ENCODE data around the gene FAM13A.
"Not testable (repeated sequence)": the region's sequence is repeated elsewhere in the genome, so short reads cannot be mapped to it uniquely, and the experiment has no call there.

FAM13A gene

DNA sequence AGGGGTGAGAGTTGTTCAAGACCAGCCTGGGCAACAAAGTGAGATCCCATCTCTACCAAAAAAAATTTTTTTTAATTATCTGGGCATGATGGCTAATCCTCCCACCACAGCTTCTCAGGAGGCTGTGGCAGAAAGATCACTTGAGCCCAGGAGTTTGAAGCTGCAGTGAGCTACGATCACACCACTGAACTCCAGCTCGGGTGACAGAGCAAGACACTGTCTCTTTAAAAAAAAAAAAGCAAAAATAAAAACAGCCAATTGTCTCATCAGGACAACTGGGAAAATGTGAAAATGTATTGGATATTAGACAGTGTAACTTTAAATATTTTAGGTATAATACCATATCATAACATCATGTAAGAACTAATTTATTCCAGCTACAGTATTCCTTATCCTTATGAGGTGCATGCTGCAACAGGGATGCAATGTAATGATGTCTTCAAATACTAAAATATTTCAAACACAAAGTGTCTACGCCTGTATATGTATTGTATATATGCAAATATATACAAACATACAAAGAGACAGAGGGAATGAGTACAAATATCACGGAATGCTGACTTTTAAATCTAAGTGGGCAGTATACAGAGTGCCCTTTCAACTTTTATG, 17.2 kb downstream of the FAM13A start:
- no peak for DNase-seq

DNA sequence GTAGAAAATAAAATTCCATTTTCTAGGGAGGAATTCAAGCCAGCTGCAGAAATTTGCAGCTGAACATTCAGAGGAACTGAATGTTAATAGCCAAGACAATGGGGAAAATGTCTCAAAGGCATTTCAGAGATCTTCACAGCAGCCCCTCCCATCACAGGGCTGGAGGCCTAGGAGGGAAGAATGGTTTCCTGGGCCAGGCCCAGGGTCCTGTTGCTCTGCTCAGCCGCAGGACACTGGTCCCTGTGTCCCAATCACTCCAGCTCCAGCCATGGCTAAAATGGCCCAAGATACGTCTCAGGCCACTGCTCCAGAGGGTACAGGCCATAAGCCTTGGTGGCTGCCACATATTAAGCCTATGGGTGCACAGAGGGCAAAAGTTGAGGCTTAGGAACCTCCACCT, 20.4 kb downstream of the FAM13A start:
- no peak for DNase-seq

- DNase-seq, result no peak
These were observed 25.7 kb downstream of the FAM13A start for GRCh38 chr4:89031272-89031671.

GRCh38 chr4:89029591-89029990, 27.4 kb downstream of the FAM13A start:
- peak; percentile 46 for DNase-seq

DNA sequence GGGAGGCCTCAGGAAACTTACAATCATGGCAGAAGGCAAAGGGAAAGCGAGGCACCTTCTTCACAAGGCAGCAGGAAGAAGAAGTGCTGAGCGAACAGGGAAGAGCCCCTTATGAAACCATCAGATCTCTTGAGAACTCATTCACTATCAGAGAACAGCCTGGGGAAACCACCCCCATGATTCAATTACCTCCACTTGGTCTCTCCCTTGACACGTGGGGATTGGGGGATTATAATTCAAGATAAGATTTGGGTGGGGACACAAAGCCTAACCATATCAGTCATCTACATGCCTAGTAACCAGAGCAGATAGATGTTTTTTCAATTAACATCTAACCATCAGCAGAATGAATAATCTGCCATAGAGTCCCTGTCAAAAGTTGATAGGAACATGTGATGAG, 30.4 kb downstream of the FAM13A start:
- no peak for DNase-seq

DNA sequence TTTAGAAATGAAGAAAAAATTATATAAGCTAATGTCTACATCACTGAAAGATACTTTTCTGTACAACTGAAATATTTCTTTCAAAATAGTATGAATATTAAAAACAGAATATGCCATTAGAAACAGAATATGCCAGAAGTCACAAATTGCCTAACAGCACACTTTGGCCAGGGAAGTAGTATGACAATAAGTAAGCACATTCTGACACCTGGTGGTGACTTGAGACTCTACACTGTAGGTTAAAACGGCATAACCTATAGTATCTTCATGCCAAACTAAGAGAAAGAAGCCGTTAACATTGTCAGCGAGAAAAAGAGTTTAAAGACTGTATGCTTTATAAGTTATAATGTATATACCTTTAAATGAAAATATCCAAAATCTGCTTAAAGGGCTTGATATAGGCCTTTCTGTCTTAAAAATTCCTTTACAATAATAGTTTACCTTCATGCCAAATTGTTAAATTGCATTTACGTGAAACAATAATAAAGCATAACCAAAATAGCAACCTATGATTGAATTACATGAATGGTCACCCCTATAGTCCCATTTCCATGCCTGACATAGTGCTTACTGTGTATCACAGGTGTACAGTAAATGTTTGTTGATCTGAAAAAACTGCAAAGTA, 32.8 kb downstream of the FAM13A start:
- peak; percentile 83 for DNase-seq

GRCh38 chr4:89023140-89023539, 33.8 kb downstream of the FAM13A start:
- no peak for DNase-seq

DNA sequence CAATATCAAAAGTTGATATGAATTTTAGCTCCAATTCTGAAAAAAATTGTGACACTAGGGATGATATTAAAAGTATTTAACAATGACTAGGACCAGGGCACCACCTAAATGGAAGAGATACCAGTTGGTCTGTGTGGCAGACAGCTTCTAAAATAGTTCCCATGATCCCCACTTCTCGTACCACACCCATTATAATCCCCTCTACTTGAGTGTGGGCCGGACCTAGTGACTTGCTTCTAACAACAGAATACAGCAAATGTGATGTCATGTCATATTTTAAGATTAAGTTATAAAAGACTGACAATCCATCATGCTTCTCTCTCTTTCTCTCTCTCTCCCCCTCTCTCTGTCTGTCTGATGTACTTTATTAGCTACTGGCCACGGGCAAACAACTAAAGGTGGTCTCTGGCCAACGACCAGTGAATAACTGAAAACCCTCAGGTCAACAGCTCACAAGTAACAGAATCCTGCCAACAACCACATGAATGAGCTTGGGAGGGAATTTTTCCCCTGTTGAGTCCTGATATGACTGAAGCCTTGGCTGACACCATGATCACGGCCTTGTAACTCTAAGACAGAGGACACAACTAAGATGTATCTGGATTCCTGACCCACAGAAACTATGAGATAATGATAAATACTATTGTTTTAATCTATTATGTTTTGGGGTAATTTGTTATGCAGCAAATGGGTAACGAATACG, 34.4 kb downstream of the FAM13A start:
- no peak for DNase-seq

- no peak for DNase-seq
These were observed 35.3 kb downstream of the FAM13A start for GRCh38 chr4:89021684-89022083.

GRCh38 chr4:89021062-89021461, 35.9 kb downstream of the FAM13A start:
- DNase-seq, result no peak

- DNase-seq, result not testable (repeated sequence)
These were observed 42.1 kb downstream of the FAM13A start for GRCh38 chr4:89014897-89015296.

GRCh38 chr4:89009761-89010369, 47.1 kb downstream of the FAM13A start:
- DNase-seq, result no peak

GRCh38 chr4:89009115-89009514, 47.9 kb downstream of the FAM13A start:
- no peak for DNase-seq

DNA sequence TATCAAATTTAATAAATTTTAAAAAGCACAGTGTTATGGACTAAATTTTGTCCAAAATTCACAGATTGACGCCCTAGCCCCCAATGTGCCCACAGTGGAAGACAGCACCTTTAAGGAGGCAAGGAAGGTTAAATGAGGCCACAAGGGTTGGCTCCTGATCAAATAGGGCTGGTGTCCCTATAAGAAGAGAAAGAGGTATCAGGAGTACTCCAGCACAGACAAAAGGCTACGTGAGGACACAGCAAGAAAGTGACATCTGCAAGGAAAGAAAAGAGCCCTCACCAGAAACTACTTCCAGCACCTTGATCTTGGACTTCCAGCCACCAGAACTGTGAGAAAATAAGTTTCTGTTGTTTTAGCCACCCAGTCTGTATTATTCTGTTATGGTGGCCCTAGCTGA, 48.8 kb downstream of the FAM13A start:
- no peak for DNase-seq

DNA sequence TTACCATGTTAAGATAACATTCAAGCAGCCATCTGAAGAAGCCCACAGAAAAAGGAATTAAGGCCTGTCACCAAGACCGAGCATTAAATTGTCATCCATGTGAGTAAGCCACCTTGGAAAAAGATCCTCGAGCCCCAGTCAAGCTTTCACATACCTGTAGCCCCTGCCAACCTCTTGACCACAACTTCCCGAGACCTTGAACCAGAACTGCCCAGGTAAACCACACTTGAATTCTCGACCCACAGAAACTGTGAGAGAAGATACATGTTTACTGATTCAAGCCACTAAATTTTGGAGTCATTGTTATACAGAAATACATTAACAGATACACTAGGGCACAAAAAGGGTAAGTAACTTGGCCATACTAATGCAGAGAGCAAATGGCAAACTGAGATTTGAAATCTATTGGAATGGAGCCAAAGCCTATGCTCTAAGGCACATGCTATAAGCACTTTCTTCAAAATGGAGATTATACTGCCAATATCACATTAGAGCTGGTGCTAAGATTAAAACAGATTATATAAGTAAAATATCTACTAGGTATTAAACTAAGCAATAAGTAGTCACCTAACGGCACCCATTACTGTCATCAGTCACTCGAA, 49.5 kb downstream of the FAM13A start:
- no peak for DNase-seq

GRCh38 chr4:89006307-89006706, 50.7 kb downstream of the FAM13A start:
- DNase-seq, result no peak

GRCh38 chr4:89005066-89005465, 51.9 kb downstream of the FAM13A start:
- DNase-seq, result not testable (repeated sequence)

DNA sequence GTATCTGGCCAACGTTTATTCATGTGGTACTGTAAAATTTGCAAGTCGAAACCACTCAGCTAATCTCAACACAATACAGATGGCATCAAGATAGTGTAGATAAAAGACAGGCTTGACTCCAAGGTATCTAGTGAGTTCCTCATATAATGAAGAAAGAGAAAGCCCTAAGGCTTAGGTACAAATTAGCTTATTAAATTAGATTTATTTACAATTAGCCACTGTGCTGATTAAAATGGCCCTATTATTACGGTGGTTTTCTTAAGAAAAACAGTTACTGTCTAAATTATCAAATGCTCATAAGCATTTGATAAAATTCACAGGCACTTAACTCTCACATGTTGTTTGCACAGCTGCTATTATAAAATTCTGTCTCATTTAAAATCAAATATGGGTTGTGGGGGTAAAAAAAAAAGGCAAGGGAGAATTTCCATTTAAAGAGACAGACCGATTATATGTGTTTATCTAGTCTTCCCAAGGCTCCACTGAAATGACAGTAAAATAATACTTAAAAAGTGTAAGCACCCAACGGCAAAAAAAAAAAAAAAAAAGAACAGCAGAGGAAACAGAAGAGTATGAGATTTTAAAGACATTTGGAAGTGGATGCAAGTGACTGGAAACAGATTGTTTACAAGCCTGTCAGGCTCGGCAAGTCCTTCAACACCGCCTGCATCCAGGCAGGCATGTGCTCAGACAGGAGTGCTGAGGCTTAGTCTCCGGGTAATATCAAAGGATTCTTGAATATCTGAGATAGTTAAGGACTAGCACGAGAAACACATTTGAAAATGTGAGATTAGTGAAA, 55.1 kb downstream of the FAM13A start:
- DNase-seq, result no peak

DNA sequence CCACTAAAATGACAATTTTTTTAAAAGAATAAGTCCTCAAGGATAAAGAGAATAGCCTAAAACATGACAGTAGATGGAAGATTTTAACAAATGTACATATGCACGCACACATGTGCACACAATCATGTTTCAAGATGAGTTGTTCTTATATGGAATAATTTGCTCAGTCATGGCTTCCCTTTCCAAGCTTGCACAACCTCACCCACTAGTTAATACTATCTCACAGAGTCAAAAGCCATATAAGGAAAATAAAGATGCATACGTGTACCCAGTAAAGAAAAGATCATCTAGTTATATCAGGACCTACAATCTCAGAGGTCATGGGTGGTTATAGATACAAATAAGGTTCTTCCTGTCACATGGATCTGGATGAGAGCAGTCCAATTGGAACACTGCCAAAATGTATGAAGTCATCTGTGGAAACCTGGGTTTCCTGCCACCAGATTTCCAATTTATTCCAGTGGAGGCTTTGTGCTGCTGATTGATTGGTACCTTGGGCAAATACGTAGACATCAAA, 56.1 kb downstream of the FAM13A start:
- no peak for DNase-seq

- no peak for DNase-seq
These were observed 56.6 kb downstream of the FAM13A start for GRCh38 chr4:89000382-89000781.

DNA sequence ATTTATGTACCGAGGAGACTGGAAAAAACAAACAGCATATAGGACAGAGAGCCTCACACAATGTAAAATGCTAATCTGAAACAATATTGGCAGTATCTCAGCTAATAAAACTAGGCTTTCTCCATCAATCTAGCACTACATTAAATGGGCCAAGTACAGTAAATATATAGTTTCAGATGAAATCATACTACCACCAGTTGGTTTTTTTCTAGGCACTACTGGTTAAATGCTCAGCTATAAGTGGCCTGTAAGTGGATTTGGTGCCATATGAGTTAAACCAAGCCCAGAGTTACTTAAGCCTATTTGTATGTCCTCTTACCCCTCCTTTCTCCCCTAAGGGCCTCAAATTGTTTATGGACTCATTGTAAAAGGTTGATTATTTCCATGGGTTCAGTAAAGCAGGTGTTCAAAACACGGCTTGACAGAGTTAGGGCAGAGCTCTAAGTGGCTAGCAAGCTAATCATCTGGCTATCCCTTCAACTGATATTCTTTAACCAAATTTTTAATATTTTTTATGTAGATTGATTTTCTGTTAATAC, 57.5 kb downstream of the FAM13A start:
- DNase-seq, result no peak

GRCh38 chr4:88998891-88999290, 58.1 kb downstream of the FAM13A start:
- DNase-seq, result no peak

Measured in CD4-positive, alpha-beta T cell treated with Interleukin-17A for 1 hour (primary cell).